ENCODE measurements around the gene MRPS21.
A peak's percentile ranks its signal among the peaks of the same experiment; 100 is the strongest.

MRPS21 gene

GRCh38 chr1:150293433-150294253 lies at the start of gene MRPS21:
Gene MRPS21 (plus strand): TSS chr1:150293861. CDS start chr1:150294367, 506 bp downstream.
- peak; percentile 26 to 90 for DNase-seq (ENCODE audit: low read depth in 1 of 2, low spot score in 1 of 2)
- in situ Hi-C loops (cut with HindIII; ENCODE audit: low pct_unique_long_range_greater_than_20kb, low sequenced_read_pairs): no loop called here
- no peak for TF ChIP-seq JUND (IDR thresholded peaks at IDR 0.05; ENCODE audit: low read depth)

GRCh38 chr1:150249936-150250335 lies 43.7 kb upstream of the MRPS21 start:
- no peak for DNase-seq (ENCODE audit: low read depth in 1 of 2, low spot score in 1 of 2)
- in situ Hi-C loops (cut with HindIII; ENCODE audit: low pct_unique_long_range_greater_than_20kb, low sequenced_read_pairs): no loop called here
- TF ChIP-seq JUND (IDR thresholded peaks at IDR 0.05; ENCODE audit: low read depth): no peak

GRCh38 chr1:150256198-150256553 lies 37.5 kb upstream of the MRPS21 start:
- TF ChIP-seq JUND (IDR thresholded peaks at IDR 0.05; ENCODE audit: low read depth): no peak
- DNase-seq (ENCODE audit: low read depth in 1 of 2, low spot score in 1 of 2): no peak
- in situ Hi-C loops (cut with HindIII; ENCODE audit: low pct_unique_long_range_greater_than_20kb, low sequenced_read_pairs): no loop called here

GRCh38 chr1:150256554-150257341 lies 36.9 kb upstream of the MRPS21 start:
- in situ Hi-C loops (cut with HindIII; ENCODE audit: low pct_unique_long_range_greater_than_20kb, low sequenced_read_pairs): no loop called here
- TF ChIP-seq JUND (IDR thresholded peaks at IDR 0.05; ENCODE audit: low read depth): no peak
- DNase-seq (ENCODE audit: low read depth in 1 of 2, low spot score in 1 of 2): no peak

GRCh38 chr1:150257624-150258585 lies 35.8 kb upstream of the MRPS21 start, which contains the start of gene CA14:
Gene CA14 (plus strand): TSS chr1:150257774. CDS start chr1:150258129, 355 bp downstream.
- in situ Hi-C loops (cut with HindIII; ENCODE audit: low pct_unique_long_range_greater_than_20kb, low sequenced_read_pairs): no loop called here
- DNase-seq (ENCODE audit: low read depth in 1 of 2, low spot score in 1 of 2): no peak
- no peak for TF ChIP-seq JUND (IDR thresholded peaks at IDR 0.05; ENCODE audit: low read depth)

GRCh38 chr1:150259217-150259616 lies 34.4 kb upstream of the MRPS21 start:
- no peak for DNase-seq (ENCODE audit: low read depth in 1 of 2, low spot score in 1 of 2)
- in situ Hi-C loops (cut with HindIII; ENCODE audit: low pct_unique_long_range_greater_than_20kb, low sequenced_read_pairs): no loop called here
- TF ChIP-seq JUND (IDR thresholded peaks at IDR 0.05; ENCODE audit: low read depth): no peak

- TF ChIP-seq JUND (IDR thresholded peaks at IDR 0.05; ENCODE audit: low read depth): no peak
- peak in 1 of 2 experiments; percentile 72 for DNase-seq (ENCODE audit: low read depth in 1 of 2, low spot score in 1 of 2)
- in situ Hi-C loops (cut with HindIII; ENCODE audit: low pct_unique_long_range_greater_than_20kb, low sequenced_read_pairs): no loop called here
Measured at GRCh38 chr1:150259758-150260669, 33.6 kb upstream of the MRPS21 start.

GRCh38 chr1:150261367-150261766 lies 32.3 kb upstream of the MRPS21 start:
- DNase-seq (ENCODE audit: low read depth in 1 of 2, low spot score in 1 of 2): no peak
- TF ChIP-seq JUND (IDR thresholded peaks at IDR 0.05; ENCODE audit: low read depth): no peak
- in situ Hi-C loops (cut with HindIII; ENCODE audit: low pct_unique_long_range_greater_than_20kb, low sequenced_read_pairs): no loop called here

- no peak for TF ChIP-seq JUND (IDR thresholded peaks at IDR 0.05; ENCODE audit: low read depth)
- DNase-seq (ENCODE audit: low read depth in 1 of 2, low spot score in 1 of 2): no peak
- in situ Hi-C loops (cut with HindIII; ENCODE audit: low pct_unique_long_range_greater_than_20kb, low sequenced_read_pairs): no loop called here
Measured at GRCh38 chr1:150262388-150263320, 31.0 kb upstream of the MRPS21 start.

GRCh38 chr1:150263549-150263948 lies 30.1 kb upstream of the MRPS21 start:
- DNase-seq (ENCODE audit: low read depth in 1 of 2, low spot score in 1 of 2): no peak
- no peak for TF ChIP-seq JUND (IDR thresholded peaks at IDR 0.05; ENCODE audit: low read depth)
- in situ Hi-C loops (cut with HindIII; ENCODE audit: low pct_unique_long_range_greater_than_20kb, low sequenced_read_pairs): no loop called here
